Upper lobe of left lung (tissue), 6 donors: ENCODE measurements around the gene SLC25A39. TPM values are rescaled to one million over a fixed set of nuclear protein-coding genes. Genes with fewer than 3 reads are reported as not detected.

Source experiments
- ATAC-seq, 2 donors: fragments of 200-7000 bp; cut with Tn5 transposase; one replicate each; pipeline ENCODE4 v1.9.1; 2022; ENCODE audit warnings: mild to moderate bottlenecking in 2 of 2, moderate library complexity in 2 of 2; ENCODE audit not compliant: low FRiP score in 2 of 2
- DNase-seq, 2 donors: peaks; one replicate each; pipeline ENCODE4 v3.0.0-alpha.2; 2019 to 2020
- H3K27ac ChIP-seq, 4 donors: fragments of 200-600 bp; sonication (generic); one replicate each; pipeline ENCODE4 v1.5.1; 2016 to 2019
- H3K27me3 ChIP-seq, 4 donors: fragments of 200-600 bp; sonication (generic); one replicate each; pipeline ENCODE4 v1.5.1; 2017 to 2019
- H3K36me3 ChIP-seq, 4 donors: fragments of 200-600 bp; sonication (generic); one replicate each; pipeline ENCODE4 v1.5.1; 2016 to 2019
- H3K4me1 ChIP-seq, 4 donors: fragments of 200-600 bp; sonication (generic); one replicate each; pipeline ENCODE4 v1.5.1; 2018 to 2019
- H3K4me3 ChIP-seq, 4 donors: fragments of 200-600 bp; sonication (generic); one replicate each; pipeline ENCODE4 v1.5.1; 2017 to 2019; ENCODE audit warnings: mild to moderate bottlenecking in 2 of 4, moderate library complexity in 1 of 4
- H3K9me3 ChIP-seq, 4 donors: fragments of 200-600 bp; sonication (generic); one replicate each; pipeline ENCODE4 v1.5.1; 2018 to 2019
- EP300 ChIP-seq, 4 donors: sonication (generic); formaldehyde crosslinking; IDR thresholded peaks; one replicate each; pipeline ENCODE4 v1.5.1; 2017; ENCODE audit warnings: antibody characterized with exemption in 4 of 4, control low read depth in 2 of 4
- POLR2A ChIP-seq, 4 donors: fragments of 450-650 bp; IDR thresholded peaks; one replicate each; pipeline ENCODE4 v1.5.1; 2016 to 2017; ENCODE audit warnings: antibody characterized with exemption in 4 of 4, mild to moderate bottlenecking in 2 of 4
- POLR2AphosphoS5 ChIP-seq, 2 donors: sonication (generic); formaldehyde crosslinking; IDR thresholded peaks; one replicate each; pipeline ENCODE4 v1.5.1; 2017; ENCODE audit warnings: antibody characterized with exemption in 2 of 2
- WGBS, 2 donors: methylation state at CpG; one replicate each; pipeline ENCODE4 v1.1.5; 2017 to 2018; 5-methylcytosine and 5-hydroxymethylcytosine counted together
- total RNA-seq, 6 donors: library from RNA; depleted of rRNA in 4 of 6; stranded (reverse); fragments of >200 nt in 4 of 6; gene quantifications; one replicate each; pipeline versions ENCODE4 v1.1.0 to v1.2.1, GENCODE V29; 2016 to 2021
- TF ChIP-seq, protein P1 (sequence below), 6 experiments: fragments of 450-650 bp in 4 of 6; fragments of 200-600 bp in 2 of 6; sonication (generic) in 2 of 6; IDR thresholded peaks; one replicate each; pipeline ENCODE4 v1.5.1; 2016 to 2019; ENCODE audit warnings: antibody characterized with exemption in 6 of 6
- donor health status: DM: no; HTN: no; CAD: no; lungs with moderate emphysema.
- donor health status: DM: no; HTN: yes; CAD: no; lungs with severe emphysema.

Gene SLC25A39
- total RNA-seq, 6 donors from 2014 or later: 56.8 to 144 (median 98.6) TPM

DNA sequence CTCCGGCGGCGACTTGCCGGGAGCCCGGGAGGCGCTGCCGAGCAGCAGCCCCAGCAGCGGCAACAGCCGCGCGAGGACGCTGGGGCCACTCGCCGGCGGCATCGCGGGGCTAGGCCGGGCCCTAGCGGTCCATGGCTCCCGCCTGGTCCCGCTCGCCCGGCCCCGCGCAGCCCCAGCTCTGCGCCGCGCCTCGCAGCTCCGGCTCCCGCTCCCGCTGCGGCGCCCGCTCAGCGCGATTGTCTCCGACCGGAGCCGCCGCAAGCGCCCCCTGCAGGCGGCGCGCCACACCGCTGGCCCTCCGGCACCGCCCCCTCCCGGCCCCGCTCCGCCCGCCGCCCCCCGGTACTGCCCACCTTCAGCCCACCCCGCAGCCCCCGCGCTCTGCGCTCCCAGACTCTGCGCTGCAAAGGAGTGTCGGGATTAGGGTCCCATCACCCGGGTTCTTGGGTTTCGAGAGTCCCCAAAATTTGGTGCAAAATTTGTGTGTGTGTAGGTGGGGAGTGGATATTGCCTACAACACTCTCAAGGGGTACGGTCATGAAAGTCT, 39.1 kb upstream of the SLC25A39 start, which contains the start of gene FAM171A2:
FAM171A2 (minus strand) TSS at position 241 of the 547 bp plus-strand sequence; CDS start at position 102, 139 bp downstream.
- ATAC-seq (peak; percentile 66 to 96), DNase-seq (peak; percentile 56 to 95)
- Histone ChIP-seq H3K27ac (peak within 1 kb of the TSS in 3 of 4 donors; percentile 21 to 74 (median 44)), H3K4me3 (peak within 1 kb of the TSS; percentile 48 to 82 (median 56)), H3K27me3 (peaks cover 0 to 9% (median 3%) of the 10 kb centered on the region in 4 donors), H3K9me3 (no peaks in the 10 kb centered on the region), H3K36me3 (no peaks in the 10 kb centered on the region), H3K4me1 (peaks cover 15 to 28% (median 20%) of the 10 kb centered on the region in 4 donors)
- 2 to 7% methylated on average over 1 to 9 of the region's 63 CpGs for WGBS, 2 donors
- TF ChIP-seq, protein P1, sequence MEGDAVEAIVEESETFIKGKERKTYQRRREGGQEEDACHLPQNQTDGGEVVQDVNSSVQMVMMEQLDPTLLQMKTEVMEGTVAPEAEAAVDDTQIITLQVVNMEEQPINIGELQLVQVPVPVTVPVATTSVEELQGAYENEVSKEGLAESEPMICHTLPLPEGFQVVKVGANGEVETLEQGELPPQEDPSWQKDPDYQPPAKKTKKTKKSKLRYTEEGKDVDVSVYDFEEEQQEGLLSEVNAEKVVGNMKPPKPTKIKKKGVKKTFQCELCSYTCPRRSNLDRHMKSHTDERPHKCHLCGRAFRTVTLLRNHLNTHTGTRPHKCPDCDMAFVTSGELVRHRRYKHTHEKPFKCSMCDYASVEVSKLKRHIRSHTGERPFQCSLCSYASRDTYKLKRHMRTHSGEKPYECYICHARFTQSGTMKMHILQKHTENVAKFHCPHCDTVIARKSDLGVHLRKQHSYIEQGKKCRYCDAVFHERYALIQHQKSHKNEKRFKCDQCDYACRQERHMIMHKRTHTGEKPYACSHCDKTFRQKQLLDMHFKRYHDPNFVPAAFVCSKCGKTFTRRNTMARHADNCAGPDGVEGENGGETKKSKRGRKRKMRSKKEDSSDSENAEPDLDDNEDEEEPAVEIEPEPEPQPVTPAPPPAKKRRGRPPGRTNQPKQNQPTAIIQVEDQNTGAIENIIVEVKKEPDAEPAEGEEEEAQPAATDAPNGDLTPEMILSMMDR (IDR thresholded peaks at IDR 0.05): peak; percentile 84 to 97 (median 87)
- TF ChIP-seq POLR2A (IDR thresholded peaks at IDR 0.05): no peak
- no peak for TF ChIP-seq POLR2AphosphoS5 (IDR thresholded peaks at IDR 0.05)

DNA sequence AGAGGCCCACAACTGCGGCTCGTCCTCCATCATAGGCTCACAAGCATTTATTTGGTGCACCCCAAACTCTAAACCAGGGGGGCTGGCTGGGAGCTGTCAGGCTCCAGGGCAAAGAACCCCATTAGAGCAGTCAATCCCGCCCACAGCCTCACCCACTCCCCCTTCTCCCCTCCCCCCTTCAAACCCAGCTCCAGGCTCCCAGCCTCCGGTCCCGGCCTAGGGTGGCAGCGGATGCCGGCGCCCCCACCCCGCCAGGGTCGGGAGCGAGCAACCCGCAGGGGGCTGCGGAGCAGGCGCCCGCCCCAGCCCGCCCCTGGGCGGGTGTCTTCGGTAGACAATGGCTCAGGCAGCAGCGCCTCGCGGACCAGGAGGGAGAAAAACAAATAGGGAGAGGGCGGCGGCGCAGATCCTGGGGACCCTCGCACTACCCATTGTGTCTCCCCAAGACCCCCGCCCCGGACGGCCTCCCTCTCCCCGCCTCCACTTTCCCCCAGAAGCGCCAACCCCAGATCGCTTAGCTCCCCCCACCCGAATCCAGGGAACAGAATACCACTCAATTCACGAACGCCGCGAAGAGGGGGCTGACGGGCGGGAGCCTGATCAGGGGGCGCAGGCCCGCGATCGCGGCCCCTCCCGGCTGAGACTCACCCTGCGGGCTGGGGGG, 38.5 kb upstream of the SLC25A39 start:
- Histone ChIP-seq H3K36me3 (no peaks in the 10 kb centered on the region), H3K27ac (peak overlapping the region in 2 of 4 donors; percentile 44 to 74), H3K4me3 (peak overlapping the region; percentile 48 to 82 (median 56)), H3K9me3 (no peaks in the 10 kb centered on the region), H3K4me1 (peaks cover 15 to 28% (median 20%) of the 10 kb centered on the region in 4 donors), H3K27me3 (peaks cover 0 to 9% (median 3%) of the 10 kb centered on the region in 4 donors)
- 1 to 4% methylated on average over 17 to 32 of the region's 45 CpGs for WGBS, 2 donors
- ATAC-seq (peak in 1 of 2 donors; percentile 48), DNase-seq (peak in 1 of 2 donors; percentile 87)
- TF ChIP-seq POLR2AphosphoS5 (IDR thresholded peaks at IDR 0.05): no peak
- TF ChIP-seq, protein P1 (IDR thresholded peaks at IDR 0.05): no peak
- TF ChIP-seq EP300 (IDR thresholded peaks at IDR 0.05): no peak
- TF ChIP-seq POLR2A (IDR thresholded peaks at IDR 0.05): no peak

DNA sequence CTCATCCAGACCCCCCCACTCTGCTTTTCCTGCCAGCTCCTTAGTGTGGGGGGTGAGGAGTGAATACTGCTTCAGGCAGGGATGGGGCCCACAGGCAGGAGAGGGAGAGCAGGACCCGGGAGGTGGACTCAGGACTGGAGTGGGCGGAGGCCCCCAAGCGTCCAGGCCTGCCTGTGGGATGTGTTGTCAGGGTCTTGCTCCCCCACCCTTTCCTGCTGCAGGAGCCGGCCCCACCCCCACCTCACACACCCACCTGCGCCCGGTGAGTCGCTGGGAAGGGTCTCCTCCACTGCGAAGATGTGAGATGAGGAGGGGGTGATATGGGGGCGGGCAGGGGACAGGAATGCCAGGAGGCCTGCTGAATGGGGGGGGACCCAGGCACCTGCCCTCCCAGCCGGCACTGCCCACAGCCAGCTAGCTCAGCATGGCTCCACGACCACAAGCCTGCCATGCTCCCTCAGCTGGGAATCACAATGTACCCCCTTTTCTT, 37.9 kb upstream of the SLC25A39 start:
- no peak for TF ChIP-seq EP300 (IDR thresholded peaks at IDR 0.05)
- Histone ChIP-seq H3K36me3 (no peaks in the 10 kb centered on the region), H3K27ac (peak overlapping the region in 1 of 4 donors; percentile 21), H3K4me3 (peak overlapping the region in 3 of 4 donors; percentile 49 to 82 (median 64)), H3K27me3 (peaks cover 0 to 9% (median 3%) of the 10 kb centered on the region in 4 donors), H3K4me1 (peaks cover 15 to 28% (median 20%) of the 10 kb centered on the region in 4 donors), H3K9me3 (no peaks in the 10 kb centered on the region)
- ATAC-seq (no peak), DNase-seq (no peak)
- 13 to 20% methylated on average over 4 to 10 of the region's 11 CpGs for WGBS, 2 donors

DNA sequence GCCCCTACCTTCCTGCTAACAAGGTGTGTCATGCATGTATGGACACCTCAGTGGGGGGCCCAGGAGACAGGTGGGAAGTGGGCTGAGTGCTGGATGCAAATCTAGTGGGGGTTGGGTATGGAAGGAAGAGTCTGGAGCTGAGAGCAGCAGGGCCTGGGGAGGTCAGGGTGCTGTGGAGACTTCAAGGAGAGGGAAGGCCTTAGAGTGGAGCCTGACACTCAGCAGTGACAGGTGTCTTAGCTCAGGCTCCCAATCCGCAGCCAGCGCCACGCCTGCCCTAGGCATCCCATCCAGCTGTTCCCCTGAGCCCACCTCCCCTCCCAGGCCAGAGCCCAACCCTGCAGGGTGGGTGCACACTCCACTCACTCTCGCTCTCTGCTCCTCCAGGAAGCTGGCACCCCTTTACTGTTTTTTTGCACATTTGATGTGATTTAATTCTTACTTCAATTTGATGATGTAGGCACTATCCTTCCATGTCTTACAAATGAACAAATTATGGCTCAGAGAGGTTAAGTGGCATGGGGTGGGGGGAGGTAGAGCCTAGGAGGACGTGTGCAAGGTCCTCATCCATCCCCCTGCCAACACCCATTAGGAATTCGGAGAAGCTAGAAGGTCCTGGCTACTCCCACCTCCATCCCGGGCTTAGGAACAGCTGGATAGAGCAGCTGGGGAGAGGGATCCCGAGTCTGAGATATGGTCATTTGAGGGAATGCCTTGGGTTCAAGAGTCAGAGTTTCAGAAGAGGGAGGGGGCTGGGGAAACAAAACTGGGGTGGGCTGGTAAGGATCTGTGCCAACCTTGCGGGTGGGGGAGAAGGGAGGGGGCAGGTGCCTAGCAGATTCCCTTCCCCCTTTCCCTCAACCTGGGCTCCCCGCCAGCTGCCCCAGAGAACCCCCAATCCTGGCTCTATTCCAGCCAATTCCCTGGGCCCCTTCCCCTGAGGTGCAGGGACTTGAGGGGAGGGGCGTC, 37.0 kb upstream of the SLC25A39 start:
- H3K27me3 ChIP-seq: peaks cover 0 to 9% (median 3%) of the 10 kb centered on the region in 4 donors
- DNase-seq (no peak), ATAC-seq (no peak)

More for the DNA sequence above, 37.0 kb upstream of the SLC25A39 start:
- Histone ChIP-seq H3K36me3 (no peaks in the 10 kb centered on the region), H3K4me3 (no peak overlapping the region), H3K9me3 (no peaks in the 10 kb centered on the region), H3K4me1 (peaks cover 15 to 28% (median 20%) of the 10 kb centered on the region in 4 donors), H3K27ac (no peak overlapping the region)
- 58 to 63% methylated on average over 8 to 11 of the region's 11 CpGs for WGBS, 2 donors
- TF ChIP-seq POLR2AphosphoS5 (IDR thresholded peaks at IDR 0.05): no peak
- TF ChIP-seq, protein P1 (IDR thresholded peaks at IDR 0.05): no peak
- TF ChIP-seq EP300 (IDR thresholded peaks at IDR 0.05): no peak
- no peak for TF ChIP-seq POLR2A (IDR thresholded peaks at IDR 0.05)
